Measurements from ENCODE around the gene KLHL30.

KLHL30 gene
- total RNA-seq = 0 reads per million in 2 donors

GRCh38 chr2:238138331-238139195, at the start of gene KLHL30:
KLHL30 (plus strand) TSS chr2:238138668; CDS start chr2:238140755, 2,087 bp downstream.
- DNase-seq = no peak

- no peak for DNase-seq
These were observed 47.6 kb upstream of the KLHL30 start for GRCh38 chr2:238090887-238091286.

GRCh38 chr2:238091436-238092060, 46.9 kb upstream of the KLHL30 start:
- no peak for DNase-seq

- DNase-seq = no peak
These were observed 45.9 kb upstream of the KLHL30 start for GRCh38 chr2:238092486-238093035.

GRCh38 chr2:238093181-238094140, 45.0 kb upstream of the KLHL30 start:
- no peak for DNase-seq

GRCh38 chr2:238094438-238095022, 43.9 kb upstream of the KLHL30 start:
- no peak for DNase-seq

GRCh38 chr2:238095143-238095542, 43.3 kb upstream of the KLHL30 start:
- DNase-seq = no peak

GRCh38 chr2:238096311-238097011, 42.0 kb upstream of the KLHL30 start:
- no peak for DNase-seq

GRCh38 chr2:238097201-238097987, 41.1 kb upstream of the KLHL30 start:
- no peak for DNase-seq

- DNase-seq = no peak
These were observed 40.2 kb upstream of the KLHL30 start for GRCh38 chr2:238097988-238098871.

GRCh38 chr2:238098901-238099713, 39.4 kb upstream of the KLHL30 start:
- no peak for DNase-seq

- no peak for DNase-seq
These were observed 38.8 kb upstream of the KLHL30 start for GRCh38 chr2:238099714-238100048.

GRCh38 chr2:238100049-238100820, 38.2 kb upstream of the KLHL30 start, which contains the start of gene ESPNL:
ESPNL (plus strand) TSS chr2:238100340; CDS start chr2:238100420, 80 bp downstream.
- DNase-seq = no peak

GRCh38 chr2:238100821-238101771, 37.4 kb upstream of the KLHL30 start:
- DNase-seq = no peak

GRCh38 chr2:238101891-238102841, 36.3 kb upstream of the KLHL30 start:
- no peak for DNase-seq

- no peak for DNase-seq
These were observed 35.6 kb upstream of the KLHL30 start for GRCh38 chr2:238102865-238103264.
